HepG2 (cell line): Measurements from ENCODE around the gene SDC4. TPM values are rescaled to one million over a fixed set of nuclear protein-coding genes. Genes with fewer than 3 reads are reported as not detected.
A peak's percentile ranks its signal among the peaks of the same experiment; 100 is the strongest.

Source experiments
- AGO1 ChIP-seq: fragments of 200-400 bp; formaldehyde crosslinking; IDR thresholded peaks from 2 replicates; pipeline ENCODE4 v1.6.1; 2017; ENCODE audit warnings: mild to moderate bottlenecking, low read depth, low read length, moderate library complexity; ENCODE audit not compliant: poor library complexity, severe bottlenecking
- AKAP8 ChIP-seq: sonication (generic); formaldehyde crosslinking; IDR thresholded peaks from 2 replicates; pipeline ENCODE4 v1.5.1; 2020; ENCODE audit warnings: mild to moderate bottlenecking, missing genetic modification reagents
- AKNA ChIP-seq: sonication (generic); formaldehyde crosslinking; IDR thresholded peaks from 2 replicates; pipeline ENCODE4 v1.4.0; 2020; ENCODE audit warnings: missing genetic modification reagents, borderline replicate concordance
- GPBP1L1 ChIP-seq: sonication (generic); formaldehyde crosslinking; IDR thresholded peaks from 2 replicates; pipeline ENCODE4 v1.5.0; 2020; ENCODE audit warnings: mild to moderate bottlenecking, missing genetic modification reagents
- HMG20B ChIP-seq: conservative IDR thresholded peaks from 2 replicates; pipeline ENCODE4 v1.6.1; 2016; ENCODE audit warnings: missing genetic modification reagents, missing compliant biosample characterization
- JUNB ChIP-seq: sonication (generic); formaldehyde crosslinking; IDR thresholded peaks from 2 replicates; pipeline ENCODE4 v1.8.0; 2022; ENCODE audit warnings: missing genetic modification reagents, mild to moderate bottlenecking, borderline replicate concordance
- NFKBIZ ChIP-seq: IDR thresholded peaks from 2 replicates; pipeline ENCODE4 v1.6.1; 2018; ENCODE audit warnings: missing genetic modification reagents, missing compliant biosample characterization
- TEAD3 ChIP-seq: optimal IDR thresholded peaks from 2 replicates; pipeline ENCODE3; 2016; ENCODE audit warnings: borderline replicate concordance
- TGIF2 ChIP-seq: IDR thresholded peaks from 2 replicates; pipeline ENCODE4 v1.6.1; 2016; ENCODE audit warnings: control low read depth, missing compliant biosample characterization
- THAP11 ChIP-seq: IDR thresholded peaks from 2 replicates; pipeline ENCODE4 v1.6.1; 2016; ENCODE audit warnings: missing biosample characterization, missing genetic modification reagents
- ZNF10 ChIP-seq: sonication (generic); formaldehyde crosslinking; IDR thresholded peaks from 2 replicates; pipeline ENCODE4 v1.4.0; 2020; ENCODE audit warnings: mild to moderate bottlenecking, low read depth, missing genetic modification reagents, borderline replicate concordance
- ZNF891 ChIP-seq: sonication (generic); formaldehyde crosslinking; IDR thresholded peaks from 2 replicates; pipeline ENCODE4 v1.5.0; 2020; ENCODE audit warnings: mild to moderate bottlenecking, missing genetic modification reagents
- polyA plus RNA-seq, 8 experiments: library from polyadenylated mRNA; depleted of rRNA in 3 of 8; stranded (reverse) in 7 of 8; unstranded in 1 of 8; fragments of >200 nt; fragmentation: Illumina TruSeq in 4 of 8; extraction: Trizol in 4 of 8; gene quantifications; 2 replicates each; pipeline versions ENCODE4 v1.2.1 to v1.2.3, GENCODE V29; 2011 to 2016; ENCODE audit warnings: low read depth in 4 of 8, missing spikeins in 1 of 8, mixed read lengths in 1 of 8; ENCODE audit not compliant: insufficient read depth in 1 of 8
- total RNA-seq, 5 experiments: library from RNA; depleted of rRNA; stranded (reverse); fragments of >200 nt; fragmentation: Illumina TruSeq; extraction: Trizol; gene quantifications; 2 replicates each; pipeline ENCODE4 v1.2.3, GENCODE V29; 2016; ENCODE audit warnings: low read depth in 1 of 5
- TF ChIP-seq, protein P1 (sequence below): IDR thresholded peaks from 2 replicates; pipeline ENCODE4 v1.6.1; 2016; ENCODE audit warnings: mild to moderate bottlenecking, missing biosample characterization, missing genetic modification reagents
- TF ChIP-seq, protein P2 (sequence below): sonication (generic); formaldehyde crosslinking; IDR thresholded peaks from 2 replicates; pipeline ENCODE4 v1.4.0; 2020; ENCODE audit warnings: low read depth, missing genetic modification reagents
- TF ChIP-seq, protein P3 (sequence below): sonication (generic); formaldehyde crosslinking; IDR thresholded peaks from 2 replicates; pipeline ENCODE4 v1.8.1; 2023; ENCODE audit warnings: missing genetic modification reagents, mild to moderate bottlenecking, borderline replicate concordance
- TF ChIP-seq, protein P4 (sequence below): sonication (generic); formaldehyde crosslinking; IDR thresholded peaks from 2 replicates; pipeline ENCODE4 v1.4.0; 2020; ENCODE audit warnings: missing genetic modification reagents, mild to moderate bottlenecking, borderline replicate concordance

SDC4 gene
- total and polyA plus RNA-seq, 2 of the 13 experiments (the other 11 are each of a cell fraction or from before 2014, with no cell fraction given) = 49.0 to 65.1 TPM

DNA sequence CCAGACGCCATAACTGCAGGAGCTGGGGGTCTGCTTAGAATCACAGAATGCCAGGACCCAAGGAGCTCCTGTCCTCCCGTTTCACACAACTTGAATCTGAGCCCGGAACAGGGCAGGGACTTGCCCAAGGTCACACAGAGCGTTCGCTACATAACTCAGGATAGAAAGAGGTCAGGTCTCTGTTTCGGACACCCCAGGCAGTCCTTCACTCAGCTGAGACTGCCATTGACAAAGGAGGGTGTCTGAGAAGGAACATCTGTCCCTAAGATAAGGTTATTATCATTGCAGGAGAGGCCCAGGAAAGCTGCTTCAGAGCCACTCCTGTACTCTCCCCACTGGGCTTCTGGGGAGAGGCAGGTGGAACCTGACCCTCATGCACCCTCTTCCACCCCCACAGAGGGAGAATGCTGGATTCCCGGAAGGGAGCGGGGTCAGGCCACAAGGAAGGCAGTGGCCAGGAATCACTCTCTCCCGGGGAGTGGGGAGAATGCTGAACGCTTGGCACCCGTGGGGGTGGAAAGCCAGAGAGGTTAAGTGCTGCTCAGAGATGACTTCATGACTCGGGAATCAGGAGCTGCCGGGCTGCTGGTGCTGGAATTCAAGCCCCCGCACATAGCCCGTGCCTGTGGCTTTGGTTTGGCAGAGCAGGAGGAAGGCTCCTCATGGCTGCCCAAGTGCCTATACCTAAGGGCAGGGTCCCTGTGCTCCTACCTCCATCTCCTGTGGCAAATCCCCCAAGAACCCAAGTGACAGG lies 10.7 kb downstream of the SDC4 start (continued):
- TF ChIP-seq ZNF891 (0 out of 2 replicates have a peak, but pooled peaks have one; percentile 57), AKNA (CRISPR knock-in tag) (no peak), JUNB (no peak), NFKBIZ (0 out of 2 replicates have a peak, but pooled peaks have one; percentile 16), AKAP8 (CRISPR knock-in tag) (no peak; the same call in 1 of the 2 replicates), ZNF10 (CRISPR knock-in tag) (no peak), GPBP1L1 (CRISPR knock-in tag) (no peak), TGIF2 (peak; percentile 57; the same call in 1 of the 2 replicates), TEAD3 (peak; percentile 68), HMG20B (no peak; the same call in 1 of the 2 replicates), THAP11 (CRISPR knock-in tag) (no peak), AGO1 (no peak)
- TF ChIP-seq, protein P1, sequence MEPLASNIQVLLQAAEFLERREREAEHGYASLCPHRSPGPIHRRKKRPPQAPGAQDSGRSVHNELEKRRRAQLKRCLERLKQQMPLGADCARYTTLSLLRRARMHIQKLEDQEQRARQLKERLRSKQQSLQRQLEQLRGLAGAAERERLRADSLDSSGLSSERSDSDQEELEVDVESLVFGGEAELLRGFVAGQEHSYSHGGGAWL = no peak
- TF ChIP-seq, protein P2, sequence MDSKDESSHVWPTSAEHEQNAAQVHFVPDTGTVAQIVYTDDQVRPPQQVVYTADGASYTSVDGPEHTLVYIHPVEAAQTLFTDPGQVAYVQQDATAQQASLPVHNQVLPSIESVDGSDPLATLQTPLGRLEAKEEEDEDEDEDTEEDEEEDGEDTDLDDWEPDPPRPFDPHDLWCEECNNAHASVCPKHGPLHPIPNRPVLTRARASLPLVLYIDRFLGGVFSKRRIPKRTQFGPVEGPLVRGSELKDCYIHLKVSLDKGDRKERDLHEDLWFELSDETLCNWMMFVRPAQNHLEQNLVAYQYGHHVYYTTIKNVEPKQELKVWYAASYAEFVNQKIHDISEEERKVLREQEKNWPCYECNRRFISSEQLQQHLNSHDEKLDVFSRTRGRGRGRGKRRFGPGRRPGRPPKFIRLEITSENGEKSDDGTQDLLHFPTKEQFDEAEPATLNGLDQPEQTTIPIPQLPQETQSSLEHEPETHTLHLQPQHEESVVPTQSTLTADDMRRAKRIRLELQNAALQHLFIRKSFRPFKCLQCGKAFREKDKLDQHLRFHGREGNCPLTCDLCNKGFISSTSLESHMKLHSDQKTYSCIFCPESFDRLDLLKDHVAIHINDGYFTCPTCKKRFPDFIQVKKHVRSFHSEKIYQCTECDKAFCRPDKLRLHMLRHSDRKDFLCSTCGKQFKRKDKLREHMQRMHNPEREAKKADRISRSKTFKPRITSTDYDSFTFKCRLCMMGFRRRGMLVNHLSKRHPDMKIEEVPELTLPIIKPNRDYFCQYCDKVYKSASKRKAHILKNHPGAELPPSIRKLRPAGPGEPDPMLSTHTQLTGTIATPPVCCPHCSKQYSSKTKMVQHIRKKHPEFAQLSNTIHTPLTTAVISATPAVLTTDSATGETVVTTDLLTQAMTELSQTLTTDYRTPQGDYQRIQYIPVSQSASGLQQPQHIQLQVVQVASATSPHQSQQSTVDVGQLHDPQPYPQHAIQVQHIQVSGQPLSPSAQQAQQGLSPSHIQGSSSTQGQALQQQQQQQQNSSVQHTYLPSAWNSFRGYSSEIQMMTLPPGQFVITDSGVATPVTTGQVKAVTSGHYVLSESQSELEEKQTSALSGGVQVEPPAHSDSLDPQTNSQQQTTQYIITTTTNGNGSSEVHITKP (CRISPR knock-in tag) = no peak; the same call in 1 of the 2 replicates
- TF ChIP-seq, protein P3, sequence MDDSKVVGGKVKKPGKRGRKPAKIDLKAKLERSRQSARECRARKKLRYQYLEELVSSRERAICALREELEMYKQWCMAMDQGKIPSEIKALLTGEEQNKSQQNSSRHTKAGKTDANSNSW = no peak
- TF ChIP-seq, protein P4, sequence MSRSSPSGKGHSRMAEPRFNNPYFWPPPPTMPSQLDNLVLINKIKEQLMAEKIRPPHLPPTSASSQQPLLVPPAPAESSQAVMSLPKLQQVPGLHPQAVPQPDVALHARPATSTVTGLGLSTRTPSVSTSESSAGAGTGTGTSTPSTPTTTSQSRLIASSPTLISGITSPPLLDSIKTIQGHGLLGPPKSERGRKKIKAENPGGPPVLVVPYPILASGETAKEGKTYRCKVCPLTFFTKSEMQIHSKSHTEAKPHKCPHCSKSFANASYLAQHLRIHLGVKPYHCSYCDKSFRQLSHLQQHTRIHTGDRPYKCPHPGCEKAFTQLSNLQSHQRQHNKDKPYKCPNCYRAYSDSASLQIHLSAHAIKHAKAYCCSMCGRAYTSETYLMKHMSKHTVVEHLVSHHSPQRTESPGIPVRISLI (CRISPR knock-in tag) = no peak
